ENCODE data around the gene ARID1B.

ARID1B gene

DNA sequence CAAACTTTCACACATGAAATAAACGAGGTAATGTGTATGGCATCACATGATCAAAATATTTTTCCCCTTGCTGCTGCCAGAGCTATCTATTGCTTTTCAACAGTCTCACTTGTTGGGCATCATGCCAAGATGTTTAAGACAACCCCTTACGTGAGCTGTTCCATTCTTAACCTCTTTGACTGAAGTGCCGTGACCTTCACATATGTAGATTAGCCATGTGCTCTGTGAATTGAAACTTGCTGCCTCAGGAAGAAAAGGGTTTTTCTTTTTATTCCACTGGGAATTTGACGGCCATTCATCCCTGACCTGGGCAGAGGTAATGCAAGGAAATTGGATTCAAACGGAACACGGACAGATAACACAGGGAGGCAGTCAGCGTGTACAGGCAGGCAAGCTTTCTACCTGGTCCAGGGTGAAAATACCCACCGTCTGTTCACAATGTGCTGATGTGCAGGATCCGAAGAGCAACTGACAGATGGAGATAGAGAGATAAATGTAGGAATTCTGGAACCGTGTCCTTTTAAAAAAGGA, 14.2 kb downstream of the ARID1B start:
- DNase-seq (ENCODE audit: low spot score), result peak; percentile 75

DNA sequence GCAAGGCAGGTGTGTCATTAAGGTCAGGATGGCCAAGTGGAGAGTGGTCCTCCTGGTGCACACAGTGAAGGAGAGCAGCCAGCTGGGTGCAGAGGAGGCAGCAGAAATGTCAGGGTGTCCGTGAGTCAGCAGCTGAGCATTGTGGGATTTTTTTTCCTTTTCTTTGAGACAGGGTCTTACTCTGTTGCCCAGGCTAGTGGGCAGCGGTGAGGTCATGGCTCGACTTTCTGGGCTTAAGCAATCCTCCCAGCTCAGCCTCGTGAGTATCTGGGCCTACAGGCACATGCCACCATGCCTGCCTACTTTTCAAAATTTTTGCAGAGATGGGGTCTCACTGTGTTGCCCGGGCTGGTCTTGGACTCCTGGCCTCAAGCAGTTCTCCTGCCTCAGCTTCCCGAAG, 16.0 kb downstream of the ARID1B start:
- no peak for DNase-seq (ENCODE audit: low spot score)

DNA sequence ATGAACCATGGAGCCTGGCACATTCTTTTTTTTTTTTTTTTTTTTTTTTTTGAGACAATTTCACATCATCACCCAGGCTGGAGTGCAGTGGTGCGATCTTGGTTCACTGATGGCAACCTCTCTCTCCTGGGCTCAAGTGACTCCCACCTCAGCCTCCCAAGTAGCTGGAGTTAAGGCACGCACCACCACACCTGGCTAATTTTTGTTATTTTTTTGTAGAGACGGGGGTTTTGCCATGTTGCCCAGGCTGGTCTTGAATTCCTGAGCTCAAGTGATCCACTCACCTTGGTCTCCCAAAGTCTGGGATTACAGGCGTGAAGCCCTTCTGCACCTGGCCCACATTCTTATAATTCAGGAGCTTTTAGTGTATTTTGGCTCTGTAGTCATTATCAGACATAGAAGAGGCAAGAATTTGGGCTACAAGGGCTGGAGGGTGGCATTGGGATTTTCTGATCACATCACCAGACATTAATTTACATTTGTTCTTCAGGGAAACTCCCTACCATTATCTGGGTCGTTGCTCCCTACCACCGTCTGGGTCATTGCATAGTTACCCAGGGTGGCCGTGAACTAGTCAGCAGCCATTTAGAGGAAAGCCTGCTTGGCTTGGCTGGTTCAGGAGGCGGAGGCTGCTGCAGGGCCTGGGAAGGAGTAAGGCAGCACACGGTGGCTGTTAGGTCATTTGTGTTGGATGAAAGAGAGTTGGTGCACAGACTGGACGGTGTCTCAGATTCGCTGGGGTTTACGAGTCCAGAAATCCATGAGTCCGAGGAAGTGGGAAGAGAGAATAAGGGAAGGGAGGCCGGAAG, 17.6 kb downstream of the ARID1B start:
- DNase-seq (ENCODE audit: low spot score), result no peak

GRCh38 chr6:156795825-156796224, 18.6 kb downstream of the ARID1B start:
- DNase-seq (ENCODE audit: low spot score), result no peak

- no peak for DNase-seq (ENCODE audit: low spot score)
Measured at GRCh38 chr6:156796627-156797026, 19.4 kb downstream of the ARID1B start.

- no peak for DNase-seq (ENCODE audit: low spot score)
Measured at GRCh38 chr6:156797901-156798735, 20.9 kb downstream of the ARID1B start.

DNA sequence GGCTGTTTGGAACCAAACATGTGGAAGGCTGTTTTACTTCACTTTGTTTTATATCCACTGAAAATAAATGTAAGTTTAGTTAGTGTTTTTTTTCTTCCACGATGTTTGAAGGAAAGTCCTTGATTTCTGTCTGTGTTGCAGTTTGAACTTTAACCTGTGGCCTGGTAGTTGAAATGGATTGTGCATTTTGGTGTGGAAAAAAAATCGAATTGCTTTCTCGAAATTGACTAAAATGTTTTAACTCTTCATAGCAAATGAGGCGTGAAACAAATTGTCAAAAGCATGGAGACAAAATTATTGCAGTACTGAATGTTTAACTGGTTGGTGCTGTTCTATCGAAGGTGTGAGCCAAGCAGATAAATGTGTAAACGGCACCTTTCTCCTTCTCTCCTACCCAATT, 24.5 kb downstream of the ARID1B start:
- no peak for DNase-seq (ENCODE audit: low spot score)

- DNase-seq (ENCODE audit: low spot score), result no peak
Measured at GRCh38 chr6:156803353-156803752, 26.2 kb downstream of the ARID1B start.

- no peak for DNase-seq (ENCODE audit: low spot score)
Measured at GRCh38 chr6:156804402-156804801, 27.2 kb downstream of the ARID1B start.

DNA sequence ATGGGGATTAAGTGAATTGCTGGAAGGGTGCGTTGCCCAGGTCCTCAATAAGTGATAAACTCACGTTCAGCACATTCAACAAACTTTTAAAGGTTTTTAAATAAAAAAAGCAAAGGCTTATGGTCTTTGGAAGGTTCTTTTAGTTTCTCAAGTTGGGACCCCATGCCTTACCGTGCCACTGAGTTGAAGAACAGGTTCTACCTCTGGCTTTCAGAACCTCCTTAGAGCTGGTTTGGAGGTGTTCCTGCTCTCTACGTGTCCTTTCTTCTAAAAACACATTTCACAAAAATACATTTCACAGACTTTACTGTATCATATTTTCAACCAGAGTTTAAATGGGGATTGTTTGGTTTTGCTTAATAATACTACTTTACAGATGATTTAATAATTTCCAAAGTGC, 29.0 kb downstream of the ARID1B start:
- DNase-seq (ENCODE audit: low spot score), result no peak

DNA sequence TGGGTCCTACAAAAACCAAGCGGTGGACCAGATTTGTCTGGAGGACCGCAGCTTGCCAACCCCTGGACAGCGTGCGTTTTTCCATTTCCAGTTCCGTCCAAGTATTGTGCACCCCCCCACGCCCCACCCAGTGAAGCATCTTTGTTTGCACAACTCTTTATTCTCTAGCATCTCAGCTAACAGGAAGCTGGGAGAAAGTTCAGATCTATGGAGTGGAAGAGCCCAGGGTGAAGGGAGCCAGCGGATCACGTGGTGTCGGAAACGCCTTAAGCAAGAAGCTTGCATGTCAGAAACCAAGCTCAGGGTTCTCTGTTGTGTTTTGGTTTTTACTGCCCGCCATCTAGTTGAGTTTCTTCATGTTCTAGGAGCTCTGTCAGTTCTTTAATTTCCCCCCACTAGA, 29.9 kb downstream of the ARID1B start:
- DNase-seq (ENCODE audit: low spot score), result no peak

DNA sequence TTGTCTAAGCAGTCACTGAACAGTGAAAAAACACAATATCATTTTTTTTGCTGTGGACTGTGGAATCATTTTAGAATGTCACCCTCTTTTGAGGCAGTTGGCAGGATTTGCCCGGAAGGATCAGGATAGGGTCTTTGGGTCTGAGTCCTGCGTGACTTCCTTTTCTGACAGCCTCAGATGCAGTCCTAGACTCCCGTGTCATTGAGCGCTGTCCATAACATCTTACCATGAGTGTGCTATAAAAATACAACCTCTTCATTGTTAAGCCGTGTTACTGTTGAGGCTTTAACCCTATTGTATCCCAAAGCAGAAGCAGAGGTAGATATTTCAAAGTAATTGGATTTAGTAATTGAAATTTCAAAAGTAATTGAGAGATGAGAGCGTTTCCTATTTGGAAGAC, 30.6 kb downstream of the ARID1B start:
- no peak for DNase-seq (ENCODE audit: low spot score)

GRCh38 chr6:156808287-156808686, 31.1 kb downstream of the ARID1B start:
- DNase-seq (ENCODE audit: low spot score), result no peak

- peak; percentile 61 for DNase-seq (ENCODE audit: low spot score)
Measured at GRCh38 chr6:156809034-156809433, 31.9 kb downstream of the ARID1B start.

DNA sequence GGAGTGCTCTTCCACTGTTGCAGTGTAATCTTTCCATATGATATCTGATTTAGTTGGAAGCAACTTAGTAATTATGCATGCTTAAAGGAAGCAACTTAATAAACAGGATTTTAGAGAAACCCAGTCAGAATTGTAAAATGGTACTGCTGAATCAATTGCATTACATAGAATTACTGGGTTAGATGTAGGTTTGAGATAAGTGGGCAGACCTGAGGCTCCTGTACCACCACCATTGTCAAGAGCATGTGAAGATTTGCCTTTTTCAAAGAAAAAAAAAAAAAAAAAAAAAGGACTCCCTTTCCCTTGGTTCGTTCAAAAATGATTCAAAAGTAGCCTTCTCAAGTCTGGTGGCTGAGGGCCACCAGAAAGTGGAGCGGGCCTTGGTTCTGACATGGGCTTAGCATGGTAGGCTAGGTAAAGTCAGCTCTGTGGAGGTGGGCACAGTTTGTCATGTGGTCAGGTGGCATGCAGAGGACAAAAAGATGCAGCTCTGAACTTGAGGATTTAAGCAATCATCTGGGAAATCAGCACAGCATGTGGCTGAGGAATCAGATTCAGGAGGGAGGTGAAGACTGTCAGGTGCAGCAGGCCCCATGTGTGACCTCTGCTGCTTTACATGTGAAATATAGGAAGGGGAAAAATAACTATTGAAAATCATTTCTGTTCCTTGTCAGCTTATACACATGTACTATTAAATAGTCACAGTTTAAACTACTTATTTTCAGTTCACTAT, 32.4 kb downstream of the ARID1B start:
- no peak for DNase-seq (ENCODE audit: low spot score)

GRCh38 chr6:156814036-156814581, 36.9 kb downstream of the ARID1B start:
- DNase-seq (ENCODE audit: low spot score), result no peak

GRCh38 chr6:156816505-156816904, 39.3 kb downstream of the ARID1B start:
- DNase-seq (ENCODE audit: low spot score), result no peak

DNA sequence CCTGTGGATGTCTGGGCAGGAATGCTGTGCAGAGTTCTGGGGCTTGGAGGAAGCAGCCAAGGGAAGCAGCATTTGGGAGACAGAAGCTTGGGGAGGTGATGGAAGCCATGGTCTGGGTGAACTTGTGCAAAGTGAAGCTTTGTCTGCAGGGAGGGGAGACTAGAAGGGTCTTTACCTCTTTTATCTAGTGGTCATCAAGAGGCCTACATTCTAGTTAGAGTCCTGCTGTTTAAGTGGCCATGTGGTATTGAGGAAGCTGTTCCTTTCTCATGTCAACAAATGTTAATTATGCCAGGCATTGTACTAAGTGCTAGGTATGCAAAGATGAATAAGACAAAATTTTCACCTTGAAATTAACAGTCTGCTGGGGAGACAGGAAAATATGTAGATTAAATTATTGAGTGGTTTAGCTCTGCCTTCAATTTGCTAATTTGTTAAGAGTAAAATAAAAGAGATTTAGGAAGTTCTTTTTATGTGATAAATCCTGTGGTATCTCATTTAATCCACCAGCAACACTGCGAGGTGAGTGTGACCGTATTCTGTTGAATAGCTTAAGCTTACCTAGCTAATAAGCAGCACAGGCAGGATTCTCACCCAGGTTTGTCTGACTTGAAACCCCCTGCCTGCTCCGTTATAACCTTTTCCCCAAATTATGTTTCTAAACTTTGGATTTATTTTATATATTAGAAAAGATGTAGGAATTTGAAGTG, 43.1 kb downstream of the ARID1B start:
- no peak for DNase-seq (ENCODE audit: low spot score)

- no peak for DNase-seq (ENCODE audit: low spot score)
Measured at GRCh38 chr6:156821707-156822106, 44.5 kb downstream of the ARID1B start.

DNA sequence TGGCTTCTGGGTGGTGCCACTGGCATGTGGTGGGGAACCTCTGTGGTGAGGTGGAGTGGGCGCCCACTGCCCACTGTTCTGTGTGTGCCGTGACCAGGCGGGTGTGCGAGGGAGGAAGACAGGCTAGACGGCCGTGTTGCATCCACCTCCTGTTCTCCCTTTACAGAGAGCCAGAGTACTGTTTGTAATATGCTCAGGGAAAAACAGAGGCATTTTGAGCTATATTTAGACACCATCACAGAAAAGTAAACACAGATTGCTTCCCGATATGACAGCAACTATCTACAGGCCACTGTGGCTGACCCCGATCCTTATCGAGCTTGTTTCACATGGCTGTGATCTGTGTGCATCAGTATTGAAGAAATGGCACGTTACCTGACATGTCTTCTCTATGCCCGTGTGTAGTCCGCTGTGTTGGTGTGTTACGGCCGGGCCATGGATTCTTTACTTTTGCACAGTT, 45.6 kb downstream of the ARID1B start:
- DNase-seq (ENCODE audit: low spot score), result no peak

- DNase-seq (ENCODE audit: low spot score), result no peak
Measured at GRCh38 chr6:156824142-156824541, 47.0 kb downstream of the ARID1B start.
